ENCODE measurements around the gene PRPF38B. TPM values are rescaled to one million over a fixed set of nuclear protein-coding genes. Genes with fewer than 3 reads are reported as not detected.
A peak's percentile ranks its signal among the peaks of the same experiment; 100 is the strongest.

The PRPF38B gene
- total and polyA plus RNA-seq, 12 donors, result 11.2 to 42.7 (median 13.9) TPM

GRCh38 chr1:108657356-108658080 is 34.6 kb upstream of the PRPF38B start:
- peaks cover 0 to 6% (median 0%) of the 10 kb centered on the region in 11 donors for H3K9me3 ChIP-seq
- intact Hi-C loops (cut with DNase I), result no loop called here
- ATAC-seq, result no peak
- H3K36me3 ChIP-seq, result peaks cover 0 to 4% (median 0%) of the 10 kb centered on the region in 9 donors
- H3K4me1 ChIP-seq, result peaks cover 0 to 18% (median 6%) of the 10 kb centered on the region in 9 donors
- no peak overlapping the region for H3K27ac ChIP-seq
- H3K4me3 ChIP-seq, result no peak overlapping the region
- H3K27me3 ChIP-seq, result no peaks in the 10 kb centered on the region
- TF ChIP-seq CTCF (IDR thresholded peaks at IDR 0.05), result no peak
- 92 to 93% methylated on average over 5 of the region's 5 CpGs for WGBS, 2 donors
- DNase-seq, result no peak

GRCh38 chr1:108661030-108661609 is 31.0 kb upstream of the PRPF38B start, which contains the start of gene HENMT1:
TSS of gene HENMT1 (minus strand) at chr1:108661093. CDS start at chr1:108659884, 1,209 bp downstream.
- peak within 1 kb of the TSS; percentile 9 to 99 (median 92) for H3K27ac ChIP-seq
- ATAC-seq, result peak; percentile 71 to 91 (median 87)
- intact Hi-C loops (cut with DNase I), result no loop called here
- H3K4me1 ChIP-seq, result peaks cover 0 to 15% (median 6%) of the 10 kb centered on the region in 9 donors
- no peak for TF ChIP-seq CTCF (IDR thresholded peaks at IDR 0.05)
- peaks cover 0 to 3% (median 0%) of the 10 kb centered on the region in 9 donors for H3K36me3 ChIP-seq
- WGBS, 2 donors, result 1 to 2% methylated on average over 81 of the region's 81 CpGs
- no peaks in the 10 kb centered on the region for H3K9me3 ChIP-seq
- DNase-seq, result peak; percentile 60 to 66
- H3K27me3 ChIP-seq, result no peaks in the 10 kb centered on the region
- peak within 1 kb of the TSS; percentile 42 to 74 (median 61) for H3K4me3 ChIP-seq

- H3K27ac ChIP-seq, result no peak overlapping the region
- DNase-seq (no peak), ATAC-seq (peak in 2 of 8 donors; percentile 32 to 46)
- no peaks in the 10 kb centered on the region for H3K27me3 ChIP-seq
- H3K4me1 ChIP-seq, result peaks cover 0 to 15% (median 6%) of the 10 kb centered on the region in 9 donors
- intact Hi-C loops (cut with DNase I), result no loop called here
- 73 to 89% methylated on average over 2 of the region's 2 CpGs for WGBS, 2 donors
- no peaks in the 10 kb centered on the region for H3K9me3 ChIP-seq
- H3K36me3 ChIP-seq, result no peaks in the 10 kb centered on the region
- TF ChIP-seq CTCF (IDR thresholded peaks at IDR 0.05), result no peak
- H3K4me3 ChIP-seq, result no peak overlapping the region
Measured at GRCh38 chr1:108663074-108663473, 29.0 kb upstream of the PRPF38B start.

- H3K4me1 ChIP-seq, result peaks cover 0 to 15% (median 6%) of the 10 kb centered on the region in 9 donors
- WGBS, 2 donors, result 83 to 84% methylated on average over 6 of the region's 6 CpGs
- intact Hi-C loops (cut with DNase I), result no loop called here
- H3K27ac ChIP-seq, result no peak overlapping the region
- no peaks in the 10 kb centered on the region for H3K27me3 ChIP-seq
- H3K9me3 ChIP-seq, result no peaks in the 10 kb centered on the region
- TF ChIP-seq CTCF (IDR thresholded peaks at IDR 0.05), result no peak
- ATAC-seq (no peak), DNase-seq (no peak)
- no peaks in the 10 kb centered on the region for H3K36me3 ChIP-seq
- no peak overlapping the region for H3K4me3 ChIP-seq
Measured at GRCh38 chr1:108664481-108664880, 27.6 kb upstream of the PRPF38B start.
